ENCODE results near the gene TANK. TPM values are rescaled to one million over a fixed set of nuclear protein-coding genes. Genes with fewer than 3 reads are reported as not detected.

TANK gene
- total and polyA plus RNA-seq, 2 of the 8 experiments (the other 6 are each of a cell fraction or from before 2014, with no cell fraction given): 7.0 to 26.1 TPM

DNA sequence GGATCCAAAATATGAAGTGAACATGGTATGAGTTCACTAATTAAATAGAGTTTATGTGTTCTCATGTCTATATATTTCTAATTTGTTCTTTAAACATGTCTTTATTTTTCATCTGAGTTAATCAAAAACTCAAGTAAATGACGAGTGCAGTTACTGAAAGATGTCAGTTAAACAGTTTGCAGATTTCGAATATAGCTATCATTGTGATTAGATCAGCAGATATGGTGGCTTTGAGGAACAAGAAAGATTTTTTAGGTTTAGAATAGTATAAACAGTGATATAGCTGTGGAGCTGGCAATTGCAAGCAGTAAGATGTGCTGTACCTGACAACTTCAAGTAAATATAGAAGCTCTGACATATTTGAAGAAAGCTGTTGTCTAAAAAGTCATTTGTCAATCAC lies 49.7 kb downstream of the TANK start:
- Histone ChIP-seq H3K9ac (replicated peaks in 1 of 4; ENCODE audit: extremely low read depth in 1 of 4, low read depth in 3 of 4, low read length in 3 of 4) (no peak overlapping the region; a peak in 1 of 7 replicates), H2BK20ac (ENCODE audit: low read length) (no peak overlapping the region), H3K18ac (ENCODE audit: extremely low read depth, low read length) (no peak overlapping the region), H2AFZ (ENCODE audit: low read length) (no peak overlapping the region), H2BK12ac (ENCODE audit: low read depth, low read length) (no peak overlapping the region), H3K4ac (replicated peaks; ENCODE audit: insufficient read length, low read depth, low read length) (no peak overlapping the region), H3K4me2 (ENCODE audit: insufficient read depth in 1 of 2, low read depth in 2 of 2, low read length in 2 of 2) (no peak overlapping the region), H4K8ac (ENCODE audit: extremely low read depth, insufficient read depth, low read length) (no peak overlapping the region), H3K56ac (replicated peaks; ENCODE audit: insufficient read length, low read depth, low read length) (no peak overlapping the region), H2AK5ac (ENCODE audit: low read depth, low read length) (no peak overlapping the region), H3K9me3 (ENCODE audit: insufficient read depth in 2 of 2, low read depth in 1 of 2, low read length in 1 of 2) (peaks cover 2 to 3% of the 10 kb centered on the region in 2 experiments; a peak in 2 of 4 replicates), H3K4me1 (replicated peaks in 1 of 4; ENCODE audit: control insufficient read depth in 3 of 4, insufficient read depth in 4 of 4, low read length in 3 of 4) (no peaks in the 10 kb centered on the region), H3K27me3 (replicated peaks in 1 of 4; ENCODE audit: control insufficient read depth in 3 of 4, extremely low read depth in 1 of 4, insufficient read depth in 3 of 4, low read length in 3 of 4) (no peaks in the 10 kb centered on the region), H4K91ac (replicated peaks; ENCODE audit: insufficient read length, low read length) (no peak overlapping the region), H2BK5ac (ENCODE audit: low read depth, low read length) (no peak overlapping the region), H2BK120ac (replicated peaks; ENCODE audit: low read depth, low read length) (no peak overlapping the region), H3K27ac (ENCODE audit: low read depth, low read length) (no peak overlapping the region), H3K23me2 (ENCODE audit: low read depth, low read length) (no peaks in the 10 kb centered on the region), H3K23ac (ENCODE audit: insufficient read length) (no peak overlapping the region), H3K36me3 (ENCODE audit: control insufficient read depth in 2 of 4, insufficient read depth in 4 of 4, low read length in 3 of 4) (peaks cover 0 to 7% (median 3%) of the 10 kb centered on the region in 4 experiments; a peak in 4 of 8 replicates), H2BK15ac (ENCODE audit: low read length) (no peak overlapping the region), H4K20me1 (replicated peaks in 1 of 2; ENCODE audit: control insufficient read depth in 1 of 2, insufficient read depth in 2 of 2, low read length in 2 of 2) (no peaks in the 10 kb centered on the region), H3K79me1 (ENCODE audit: low read depth, low read length) (no peaks in the 10 kb centered on the region), H3K4me3 (ENCODE audit: extremely low read depth in 1 of 4, insufficient read depth in 2 of 4, low read depth in 3 of 4, low read length in 4 of 4) (no peak overlapping the region), H3K79me2 (ENCODE audit: control insufficient read depth in 1 of 2, insufficient read depth in 2 of 2, low read length in 2 of 2) (no peaks in the 10 kb centered on the region), H3K14ac (ENCODE audit: insufficient read length) (no peak overlapping the region), H4K5ac (ENCODE audit: insufficient read length, low read depth, low read length) (no peak overlapping the region)
- 85% methylated on average over 2 of the region's 2 CpGs; no CpG with 5 or more reads in 1 of the 2 experiments for WGBS, 2 experiments (ENCODE audit: extremely low coverage in 1 of 2, insufficient coverage in 1 of 2, insufficient read length in 1 of 2, insufficient replicate concordance in 2 of 2, low coverage in 1 of 2, low lambda C conversion rate in 2 of 2, missing lambda C conversion rate in 1 of 2)
- FAIRE-seq: no peak
- CTCF ChIA-PET (ENCODE audit: partially characterized antibody): interaction anchor here (1.0 kb wide), 1 partner anchor 27 kb away, joined by 3 read pairs; no protein-coding TSS in a partner anchor
- POLR2A ChIA-PET (ENCODE audit: partially characterized antibody): no interaction called here
- no peak for DNase-seq (ENCODE audit: low read depth in 1 of 2, low spot score in 2 of 2)
- TF ChIP-seq SAP30 (IDR thresholded peaks at IDR 0.05; ENCODE audit: insufficient read depth, insufficient replicate concordance, low read length) (no peak), EP300 (IDR thresholded peaks at IDR 0.05; ENCODE audit: borderline replicate concordance in 1 of 2, low read depth in 2 of 2, low read length in 2 of 2) (no peak), POLR2AphosphoS5 (IDR thresholded peaks at IDR 0.05; ENCODE audit: low read depth, low read length) (no peak), PHF8 (conservative IDR thresholded peaks at IDR 0.05; ENCODE audit: low read depth, low read length) (no peak), SIN3A (conservative IDR thresholded peaks at IDR 0.05 in 1 of 2, IDR thresholded peaks at IDR 0.05 in 1 of 2; ENCODE audit: low read depth in 1 of 2, low read length in 2 of 2) (no peak), BCL11A (IDR thresholded peaks at IDR 0.05; ENCODE audit: low read depth in 2 of 2, low read length in 2 of 2) (no peak), SP4 (IDR thresholded peaks at IDR 0.05; ENCODE audit: low read length) (no peak), CTBP2 (IDR thresholded peaks at IDR 0.05; ENCODE audit: borderline replicate concordance, insufficient read depth, insufficient read length, low read length) (no peak), TEAD4 (IDR thresholded peaks at IDR 0.05; ENCODE audit: low read depth, low read length) (no peak), TCF12 (IDR thresholded peaks at IDR 0.05; ENCODE audit: low read depth, low read length) (no peak)
- TF ChIP-seq, protein P1, sequence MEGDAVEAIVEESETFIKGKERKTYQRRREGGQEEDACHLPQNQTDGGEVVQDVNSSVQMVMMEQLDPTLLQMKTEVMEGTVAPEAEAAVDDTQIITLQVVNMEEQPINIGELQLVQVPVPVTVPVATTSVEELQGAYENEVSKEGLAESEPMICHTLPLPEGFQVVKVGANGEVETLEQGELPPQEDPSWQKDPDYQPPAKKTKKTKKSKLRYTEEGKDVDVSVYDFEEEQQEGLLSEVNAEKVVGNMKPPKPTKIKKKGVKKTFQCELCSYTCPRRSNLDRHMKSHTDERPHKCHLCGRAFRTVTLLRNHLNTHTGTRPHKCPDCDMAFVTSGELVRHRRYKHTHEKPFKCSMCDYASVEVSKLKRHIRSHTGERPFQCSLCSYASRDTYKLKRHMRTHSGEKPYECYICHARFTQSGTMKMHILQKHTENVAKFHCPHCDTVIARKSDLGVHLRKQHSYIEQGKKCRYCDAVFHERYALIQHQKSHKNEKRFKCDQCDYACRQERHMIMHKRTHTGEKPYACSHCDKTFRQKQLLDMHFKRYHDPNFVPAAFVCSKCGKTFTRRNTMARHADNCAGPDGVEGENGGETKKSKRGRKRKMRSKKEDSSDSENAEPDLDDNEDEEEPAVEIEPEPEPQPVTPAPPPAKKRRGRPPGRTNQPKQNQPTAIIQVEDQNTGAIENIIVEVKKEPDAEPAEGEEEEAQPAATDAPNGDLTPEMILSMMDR (IDR thresholded peaks at IDR 0.05; ENCODE audit: control extremely low read depth in 1 of 3, insufficient read depth in 1 of 3, low read depth in 1 of 3, low read length in 3 of 3): no peak

All from H1 (cell line).